B cell (primary cell): Measurements from ENCODE around the gene KIF26B. TPM values are rescaled to one million over a fixed set of nuclear protein-coding genes. Genes with fewer than 3 reads are reported as not detected.

ENCODE experiments used
- ATAC-seq: fragments of 200-7000 bp; cut with Tn5 transposase; one replicate; pipeline ENCODE4 v1.10.0; 2021; ENCODE audit warnings: low read depth, mild to moderate bottlenecking, moderate number of reproducible peaks, moderate library complexity
- CTCF ChIA-PET: fragments of 350-600 bp; sonication (Branson Sonifier 250); formaldehyde crosslinking; loops from one replicate; lab custom pipeline; 2021; ENCODE audit warnings: antibody characterized with exemption, inconsistent platforms; lab: Charles Lee
- POLR2A ChIA-PET: fragments of 350-600 bp; sonication (Branson Sonifier 250); formaldehyde crosslinking; loops from one replicate; lab custom pipeline; 2021; ENCODE audit warnings: antibody characterized with exemption; lab: Charles Lee
- DNase-seq: peaks from one replicate; pipeline ENCODE4 v3.0.0; 2013
- H2AFZ ChIP-seq: 2 replicates; pipeline ENCODE4 v1.6.1; 2012; ENCODE audit warnings: mild to moderate bottlenecking, low read depth, low read length; ENCODE audit not compliant: insufficient read depth, poor library complexity, severe bottlenecking
- H3K27ac ChIP-seq, 2 donors: 1 replicate in 1 of 2; 2 replicates in 1 of 2; pipeline ENCODE4 v1.5.1; 2012 to 2013; ENCODE audit warnings: low read length in 2 of 2, mild to moderate bottlenecking in 2 of 2, moderate library complexity in 1 of 2
- H3K27me3 ChIP-seq, 4 experiments: fragments of 200-600 bp in 1 of 4; sonication (generic) in 1 of 4; replicated peaks in 1 of 4; 1 replicate in 2 of 4; 2 replicates in 2 of 4; pipeline versions ENCODE4 v1.6.1 to v1.7.0; 2013 to 2016; ENCODE audit warnings: low read length in 3 of 4, mild to moderate bottlenecking in 2 of 4, mixed read lengths in 1 of 4, moderate library complexity in 1 of 4; ENCODE audit not compliant: insufficient read depth in 4 of 4, control insufficient read depth in 3 of 4; ENCODE audit errors: control extremely low read depth in 1 of 4
- H3K36me3 ChIP-seq, 2 experiments: replicated peaks in 1 of 2; 1 replicate in 1 of 2; 2 replicates in 1 of 2; pipeline versions ENCODE4 v1.6.1 to v1.7.1; 2013; ENCODE audit warnings: low read length in 1 of 2; ENCODE audit not compliant: insufficient read depth in 2 of 2, control insufficient read depth in 1 of 2; ENCODE audit errors: control extremely low read depth in 1 of 2, extremely low read depth in 1 of 2
- H3K4me1 ChIP-seq, 2 donors: fragments of 200-600 bp in 1 of 2; sonication (generic) in 1 of 2; 1 replicate in 1 of 2; 2 replicates in 1 of 2; pipeline versions ENCODE4 v1.5.1 to v1.6.1; 2013 to 2017; ENCODE audit warnings: low read length in 2 of 2; ENCODE audit not compliant: control insufficient read depth in 2 of 2, insufficient read depth in 2 of 2
- H3K4me2 ChIP-seq: replicated peaks from 2 replicates; pipeline ENCODE3; 2012; ENCODE audit warnings: mild to moderate bottlenecking, low read depth, low read length; ENCODE audit not compliant: poor library complexity, severe bottlenecking
- H3K4me3 ChIP-seq, 5 experiments: fragments of 200-600 bp in 1 of 5; sonication (generic) in 1 of 5; 1 replicate in 3 of 5; 2 replicates in 2 of 5; pipeline versions ENCODE4 v1.5.1 to v1.7.0; 2011 to 2016; ENCODE audit warnings: low read length in 4 of 5, mild to moderate bottlenecking in 4 of 5, low read depth in 2 of 5, control low read depth in 1 of 5, moderate library complexity in 1 of 5; ENCODE audit not compliant: insufficient read depth in 1 of 5; ENCODE audit errors: control extremely low read depth in 1 of 5, extremely low read depth in 1 of 5
- H3K79me2 ChIP-seq: fragments of 200-600 bp; sonication (generic); one replicate; pipeline ENCODE4 v1.6.0; 2016; ENCODE audit warnings: low read length; ENCODE audit not compliant: control insufficient read depth, insufficient read depth
- H3K9ac ChIP-seq: fragments of 200-600 bp; sonication (generic); 2 replicates; pipeline ENCODE4 v1.6.1; 2017; ENCODE audit warnings: mild to moderate bottlenecking, low read length, moderate library complexity
- H3K9me3 ChIP-seq, 3 donors: one replicate each; pipeline versions ENCODE4 v1.6.1 to v1.7.1; 2013; ENCODE audit warnings: low read length in 2 of 3; ENCODE audit not compliant: control insufficient read depth in 2 of 3, insufficient read depth in 1 of 3; ENCODE audit errors: control extremely low read depth in 1 of 3
- H4K20me1 ChIP-seq: 2 replicates; pipeline ENCODE4 v1.6.0; 2012; ENCODE audit warnings: mild to moderate bottlenecking, low read length; ENCODE audit not compliant: insufficient read depth, control insufficient read depth, poor library complexity, severe bottlenecking
- H3K27ac Mint-ChIP-seq: one replicate; pipeline ENCODE4 v1.8.0; 2021; ENCODE audit warnings: mixed read lengths
- H3K27me3 Mint-ChIP-seq: one replicate; pipeline ENCODE4 v1.8.0; 2021; ENCODE audit warnings: mixed read lengths
- H3K4me1 Mint-ChIP-seq: one replicate; pipeline ENCODE4 v1.8.0; 2021; ENCODE audit warnings: mixed read lengths
- H3K4me3 Mint-ChIP-seq: one replicate; pipeline ENCODE4 v1.8.0; 2021; ENCODE audit warnings: mixed read lengths
- H3K9me3 Mint-ChIP-seq: one replicate; pipeline ENCODE4 v1.8.0; 2022; ENCODE audit warnings: mixed read lengths; ENCODE audit not compliant: insufficient read depth
- CTCF ChIP-seq: fragments of 200-600 bp; IDR thresholded peaks from one replicate; pipeline ENCODE4 v1.8.0; 2022; ENCODE audit warnings: antibody characterized with exemption, mild to moderate bottlenecking
- EZH2 ChIP-seq: IDR thresholded peaks from 2 replicates; pipeline ENCODE4 v1.6.1; 2012; ENCODE audit warnings: borderline replicate concordance, low read depth, mild to moderate bottlenecking, moderate library complexity, low read length; ENCODE audit not compliant: insufficient read depth, poor library complexity, severe bottlenecking
- WGBS: methylation state at CpG from one replicate; pipeline ENCODE4 v1.1.5; 2013; ENCODE audit warnings: missing lambda C conversion rate; ENCODE audit not compliant: insufficient coverage; 5-methylcytosine and 5-hydroxymethylcytosine counted together
- intact Hi-C: fragments of 100-400 bp; cut with micrococcal nuclease; formaldehyde crosslinking; loops from one replicate; pipeline ENCODE4 v1.10.0; 2022
- polyA plus RNA-seq: library from polyadenylated mRNA; depleted of rRNA; stranded (reverse); fragments of >200 nt; gene quantifications from 2 replicates; pipeline ENCODE4 v1.2.3, GENCODE V29; 2012
- total RNA-seq, 2 donors: library from RNA; stranded (reverse); fragments of 120-200 nt in 1 of 2; gene quantifications; 1 replicate in 1 of 2; 2 replicates in 1 of 2; pipeline versions ENCODE4 v1.2.3 to v1.2.4, GENCODE V29; 2013 to 2022

KIF26B gene
- total and polyA plus RNA-seq, 2 donors (not counting 1 experiment from before 2014, with no cell fraction given), result 0.62 TPM; not detected in 1

- Histone ChIP-seq H3K36me3 (no peaks in the 10 kb centered on the region), H3K79me2 (no peaks in the 10 kb centered on the region), H3K4me1 (no peaks in the 10 kb centered on the region), H3K4me3 (no peak overlapping the region), H3K4me2 (no peak overlapping the region), H3K27ac (no peak overlapping the region), H3K9me3 (no peaks in the 10 kb centered on the region), H4K20me1 (no peaks in the 10 kb centered on the region), H3K27me3 (no peaks in the 10 kb centered on the region), H2AFZ (no peak overlapping the region), H3K9ac (no peak overlapping the region)
- Mint-ChIP-seq H3K9me3 (no peaks in the 10 kb centered on the region), H3K4me3 (no peak overlapping the region), H3K27ac (no peak overlapping the region), H3K4me1 (no peaks in the 10 kb centered on the region), H3K27me3 (peaks cover 9% of the 10 kb centered on the region)
- ATAC-seq, result no peak
- TF ChIP-seq CTCF (no peak), EZH2 (no peak)
- 88% methylated on average over 16 of the region's 18 CpGs for WGBS
- no peak for DNase-seq
- CTCF ChIA-PET, result no interaction called here
- intact Hi-C loops, result no loop called here
- POLR2A ChIA-PET, result no interaction called here
These were observed 216.3 kb downstream of the KIF26B start for GRCh38 chr1:245370905-245371581.

GRCh38 chr1:245373131-245373530 is 218.3 kb downstream of the KIF26B start:
- no peak overlapping the region for H3K27ac Mint-ChIP-seq
- ATAC-seq, result no peak

More at GRCh38 chr1:245373131-245373530, 218.3 kb downstream of the KIF26B start:
- H3K9me3 ChIP-seq, result no peaks in the 10 kb centered on the region
- H3K4me3 ChIP-seq, result no peak overlapping the region
- H3K27me3 Mint-ChIP-seq, result peaks cover 9% of the 10 kb centered on the region
- H3K36me3 ChIP-seq, result no peaks in the 10 kb centered on the region
- DNase-seq, result no peak
- intact Hi-C loops, result no loop called here
- no CpG with 5 or more reads among the region's 4 CpGs for WGBS
- H3K27me3 ChIP-seq, result no peaks in the 10 kb centered on the region
- no peaks in the 10 kb centered on the region for H4K20me1 ChIP-seq
- H3K9ac ChIP-seq, result no peak overlapping the region
- no peak overlapping the region for H3K4me3 Mint-ChIP-seq
- no peak overlapping the region for H2AFZ ChIP-seq
- no peaks in the 10 kb centered on the region for H3K9me3 Mint-ChIP-seq
- no peaks in the 10 kb centered on the region for H3K4me1 Mint-ChIP-seq
- POLR2A ChIA-PET, result no interaction called here
- TF ChIP-seq EZH2, result no peak
- TF ChIP-seq CTCF, result no peak
- no peaks in the 10 kb centered on the region for H3K4me1 ChIP-seq
- no peak overlapping the region for H3K27ac ChIP-seq
- no peaks in the 10 kb centered on the region for H3K79me2 ChIP-seq
- CTCF ChIA-PET, result no interaction called here
- H3K4me2 ChIP-seq, result no peak overlapping the region
